A673 (cell line): ENCODE results near the gene GNAS-AS1. TPM values are rescaled to one million over a fixed set of nuclear protein-coding genes. Genes with fewer than 3 reads are reported as not detected.

Source experiments
- BruUV-seq: library from RNA; stranded (reverse); fragments of 400-500 nt; replicated peaks from 2 replicates; lab custom pipeline; 2021; lab: Mats Ljungman, UMichigan
- CTCF ChIA-PET: fragments of 300-600 bp; sonication (Branson Sonifier 250); formaldehyde crosslinking; loops from one replicate; lab custom pipeline; 2022; ENCODE audit warnings: antibody characterized with exemption; lab: Charles Lee
- POLR2A ChIA-PET: fragments of 300-600 bp; sonication (Branson Sonifier 250); formaldehyde crosslinking; loops from one replicate; lab custom pipeline; 2022; ENCODE audit warnings: antibody characterized with exemption; ENCODE audit not compliant: low non-redundant PET; lab: Charles Lee
- DNase-seq: peaks from one replicate; pipeline ENCODE4 v3.0.0-alpha.2; 2015; ENCODE audit warnings: low spot score
- H3K27ac ChIP-seq: fragments of 200-600 bp; sonication (generic); 2 replicates; pipeline ENCODE4 v1.5.1; 2016; ENCODE audit warnings: mixed run types, low read depth, mild to moderate bottlenecking, mixed read lengths, antibody characterized with exemption, low read length; ENCODE audit not compliant: poor library complexity, severe bottlenecking
- H3K27me3 ChIP-seq: fragments of 200-600 bp; sonication (generic); replicated peaks from 2 replicates; pipeline ENCODE4 v1.6.1; 2017; ENCODE audit warnings: mixed run types, low read depth, mild to moderate bottlenecking, mixed read lengths, antibody characterized with exemption, low read length; ENCODE audit not compliant: insufficient read depth, poor library complexity
- H3K36me3 ChIP-seq: fragments of 200-600 bp; sonication (generic); 2 replicates; pipeline ENCODE4 v1.6.1; 2016; ENCODE audit warnings: mixed run types, mild to moderate bottlenecking, mixed read lengths, antibody characterized with exemption, low read length; ENCODE audit not compliant: insufficient read depth, poor library complexity, severe bottlenecking
- H3K4me1 ChIP-seq: fragments of 200-600 bp; sonication (generic); 2 replicates; pipeline ENCODE4 v1.6.1; 2017; ENCODE audit warnings: mixed run types, mild to moderate bottlenecking, mixed read lengths, antibody characterized with exemption, low read length; ENCODE audit not compliant: insufficient read depth, poor library complexity, severe bottlenecking
- H3K4me3 ChIP-seq: fragments of 200-600 bp; sonication (generic); 2 replicates; pipeline ENCODE4 v1.5.1; 2016; ENCODE audit warnings: low read depth, mixed run types, mild to moderate bottlenecking, mixed read lengths, low read length; ENCODE audit not compliant: poor library complexity, severe bottlenecking
- H3K9me3 ChIP-seq: fragments of 200-600 bp; sonication (generic); 2 replicates; pipeline ENCODE4 v1.6.1; 2016; ENCODE audit warnings: mixed run types, low read depth, mild to moderate bottlenecking, mixed read lengths, antibody characterized with exemption, low read length; ENCODE audit not compliant: poor library complexity, severe bottlenecking
- CTCF ChIP-seq: fragments of 300-800, 200-600 bp; sonication (generic); conservative IDR thresholded peaks from 2 replicates; pipeline ENCODE4 v1.5.1; 2017; ENCODE audit warnings: low read depth, mild to moderate bottlenecking, antibody characterized with exemption, low read length, moderate library complexity, mixed read lengths
- EZH2 ChIP-seq: fragments of 200-600 bp; sonication (generic); IDR thresholded peaks from 2 replicates; pipeline ENCODE4 v1.6.1; 2017; ENCODE audit warnings: borderline replicate concordance, low read depth, mild to moderate bottlenecking, mixed read lengths, antibody characterized with exemption, low read length; ENCODE audit not compliant: poor library complexity, severe bottlenecking
- intact Hi-C: fragments of 100-400 bp; cut with micrococcal nuclease; formaldehyde crosslinking; loops from one replicate; pipeline ENCODE4 v1.10.0; 2022; ENCODE audit not compliant: unreplicated experiment
- total RNA-seq: library from RNA; stranded (reverse); gene quantifications from 2 replicates; pipeline ENCODE4 v1.2.3, GENCODE V29; 2021

Gene GNAS-AS1
- total RNA-seq, 1 experiment from 2014 or later: 6.7 TPM

DNA sequence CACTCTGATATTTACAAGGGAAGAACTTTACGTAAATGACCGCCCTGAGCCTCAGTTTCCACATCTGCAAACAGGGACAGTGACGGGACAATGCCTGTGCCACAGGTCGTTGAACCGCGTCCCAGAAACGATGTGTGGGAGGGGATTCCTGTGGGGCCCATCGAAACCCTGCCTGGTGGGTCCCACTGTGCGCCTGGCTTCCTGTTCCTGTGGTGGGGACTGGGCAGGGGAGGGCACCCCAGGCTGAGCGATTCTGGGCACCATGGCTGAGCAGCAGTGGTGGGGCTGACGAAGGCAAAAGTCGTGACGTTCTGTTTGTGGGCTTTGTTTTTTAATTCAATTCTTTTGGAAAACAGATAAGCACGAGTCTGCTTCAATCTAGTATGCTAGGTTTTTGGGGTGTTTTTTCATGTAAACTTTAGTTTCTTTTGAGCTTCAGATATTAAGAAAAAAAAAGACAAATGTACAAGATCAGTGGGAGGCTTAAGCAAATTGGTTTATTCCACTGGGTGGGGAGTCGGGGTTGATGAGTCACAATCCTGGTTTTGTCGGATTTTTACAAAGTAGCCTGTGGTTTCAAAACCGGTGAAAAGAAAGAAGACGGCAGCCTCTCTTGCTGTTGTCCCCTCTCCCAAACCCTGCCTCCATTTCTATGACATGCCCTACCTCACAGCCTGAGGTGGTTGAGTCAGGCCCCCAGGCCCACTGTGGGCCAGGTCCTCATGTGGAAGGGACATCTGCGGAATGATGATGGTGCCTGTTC is 40.4 kb downstream of the GNAS-AS1 start:
- peak; percentile 52 for DNase-seq
- no TSS peak for BruUV-seq
- Histone ChIP-seq H3K27me3 (no peaks in the 10 kb centered on the region), H3K4me1 (no peaks in the 10 kb centered on the region), H3K36me3 (no peaks in the 10 kb centered on the region), H3K9me3 (no peaks in the 10 kb centered on the region), H3K4me3 (no peak overlapping the region), H3K27ac (no peak overlapping the region)
- ChIA-PET POLR2A (no interaction called here), CTCF (no interaction called here)
- intact Hi-C loops: no loop called here
- TF ChIP-seq EZH2 (no peak), CTCF (no peak)

DNA sequence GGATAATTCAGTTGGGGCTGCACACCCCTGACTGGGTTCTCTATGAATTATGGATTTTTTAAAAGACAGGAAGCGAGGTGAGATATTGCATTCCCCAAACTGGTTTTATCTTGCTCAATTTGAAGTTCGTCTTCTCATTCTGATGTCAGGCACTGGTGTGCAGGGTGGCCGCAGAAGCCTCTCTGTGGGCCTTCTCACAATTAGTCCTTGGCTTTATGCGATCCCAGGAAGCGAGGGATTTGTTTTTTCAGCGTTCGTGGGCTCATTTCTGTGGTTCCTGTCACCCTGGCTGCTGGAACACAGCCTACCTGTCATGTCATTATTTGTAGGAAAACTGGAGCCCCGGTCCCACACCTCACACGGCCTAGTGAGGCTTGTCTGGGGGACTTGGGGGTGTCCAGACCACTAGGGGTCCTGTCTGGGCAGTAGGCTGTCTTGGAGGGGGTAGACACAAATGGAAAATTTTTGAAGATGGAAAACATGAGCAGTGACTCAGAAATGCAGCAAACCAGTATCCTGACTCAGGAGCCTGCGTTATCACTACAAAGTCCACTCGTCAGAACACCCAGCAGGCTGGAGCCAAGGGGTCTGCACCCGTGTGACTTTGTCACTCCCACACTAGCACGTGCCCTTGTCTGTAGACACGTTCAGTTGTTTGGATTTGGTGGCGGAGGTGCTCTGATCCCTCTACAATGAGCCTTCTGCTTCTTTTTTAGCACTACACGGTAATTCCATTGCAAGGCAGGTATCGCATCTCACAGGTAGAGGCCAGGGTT is 42.2 kb downstream of the GNAS-AS1 start:
- H3K27ac ChIP-seq: no peak overlapping the region
- CTCF ChIA-PET: no interaction called here
- DNase-seq: no peak

GRCh38 chr20:58807801-58808200 is 42.9 kb downstream of the GNAS-AS1 start:
- Histone ChIP-seq H3K36me3 (no peaks in the 10 kb centered on the region), H3K27me3 (no peaks in the 10 kb centered on the region), H3K27ac (no peak overlapping the region), H3K4me1 (no peaks in the 10 kb centered on the region), H3K4me3 (no peak overlapping the region), H3K9me3 (no peaks in the 10 kb centered on the region)
- no TSS peak for BruUV-seq
- ChIA-PET CTCF (no interaction called here), POLR2A (no interaction called here)
- intact Hi-C loops: no loop called here
- TF ChIP-seq EZH2: no peak
- no peak for TF ChIP-seq CTCF
- DNase-seq: no peak

More for the DNA sequence above, 42.2 kb downstream of the GNAS-AS1 start:
- Histone ChIP-seq H3K4me3 (no peak overlapping the region), H3K27me3 (no peaks in the 10 kb centered on the region), H3K9me3 (no peaks in the 10 kb centered on the region), H3K4me1 (no peaks in the 10 kb centered on the region), H3K36me3 (no peaks in the 10 kb centered on the region)
- TF ChIP-seq CTCF (no peak), EZH2 (no peak)
- intact Hi-C loops: no loop called here
- POLR2A ChIA-PET: no interaction called here
- no TSS peak for BruUV-seq
